Keratinocyte (primary cell): ENCODE measurements around the gene UGCG. TPM values are rescaled to one million over a fixed set of nuclear protein-coding genes. Genes with fewer than 3 reads are reported as not detected.

Experiments
- DNase-seq: peaks from one replicate; pipeline ENCODE4 v3.0.0-alpha.2; 2011; ENCODE audit warnings: low read depth, missing footprints, low spot score
- FAIRE-seq: peaks from 2 replicates; lab custom pipeline; 2011; peaks lifted over from hg19 to GRCh38; lab: Jason Lieb, UNC
- H2AFZ ChIP-seq: 2 replicates; pipeline ENCODE4 v1.6.0; 2012; ENCODE audit warnings: low read length, control low read depth, inconsistent platforms; ENCODE audit not compliant: control insufficient read depth
- H3K27ac ChIP-seq: 2 replicates; pipeline ENCODE4 v1.5.1; 2011; ENCODE audit warnings: low read length; ENCODE audit not compliant: control insufficient read depth, insufficient read depth
- H3K27me3 ChIP-seq: 3 replicates; pipeline ENCODE4 v1.6.0; 2011; ENCODE audit warnings: low read length; ENCODE audit not compliant: control insufficient read depth, insufficient read depth; ENCODE audit errors: extremely low read depth
- H3K36me3 ChIP-seq, 2 experiments: 2 replicates in 1 of 2; 3 replicates in 1 of 2; pipeline ENCODE4 v1.5.1; 2011; ENCODE audit warnings: low read length in 2 of 2, mild to moderate bottlenecking in 1 of 2; ENCODE audit not compliant: control insufficient read depth in 2 of 2, insufficient read depth in 2 of 2; ENCODE audit errors: extremely low read depth in 1 of 2
- H3K4me1 ChIP-seq: 3 replicates; pipeline ENCODE4 v1.5.1; 2011; ENCODE audit warnings: low read length; ENCODE audit not compliant: control insufficient read depth, insufficient read depth; ENCODE audit errors: extremely low read depth
- H3K4me2 ChIP-seq: 3 replicates; pipeline ENCODE4 v1.6.0; 2011; ENCODE audit warnings: low read depth, low read length; ENCODE audit not compliant: control insufficient read depth, insufficient read depth; ENCODE audit errors: extremely low read depth
- H3K4me3 ChIP-seq, 3 experiments: fragments of 200-600 bp in 1 of 3; sonication (generic) in 1 of 3; 2 replicates in 2 of 3; 3 replicates in 1 of 3; pipeline ENCODE4 v1.5.1; 2011 to 2016; ENCODE audit warnings: low read length in 3 of 3, mild to moderate bottlenecking in 3 of 3, control low read depth in 2 of 3, inconsistent platforms in 1 of 3, low read depth in 1 of 3, mixed read lengths in 1 of 3, mixed run types in 1 of 3, moderate library complexity in 1 of 3; ENCODE audit not compliant: control insufficient read depth in 2 of 3, insufficient read depth in 2 of 3; ENCODE audit errors: extremely low read depth in 1 of 3
- H3K79me2 ChIP-seq: 2 replicates; pipeline ENCODE4 v1.6.0; 2012; ENCODE audit warnings: low read length; ENCODE audit not compliant: control insufficient read depth, insufficient read depth
- H3K9ac ChIP-seq: 3 replicates; pipeline ENCODE4 v1.6.0; 2011; ENCODE audit warnings: low read length; ENCODE audit not compliant: control insufficient read depth, insufficient read depth; ENCODE audit errors: extremely low read depth
- H3K9me1 ChIP-seq: 3 replicates; pipeline ENCODE4 v1.6.0; 2011; ENCODE audit warnings: low read length; ENCODE audit not compliant: control insufficient read depth, insufficient read depth; ENCODE audit errors: extremely low read depth
- H3K9me3 ChIP-seq: 2 replicates; pipeline ENCODE4 v1.5.1; 2012; ENCODE audit warnings: low read depth, low read length; ENCODE audit not compliant: control insufficient read depth
- H4K20me1 ChIP-seq: 3 replicates; pipeline ENCODE4 v1.6.0; 2011; ENCODE audit warnings: low read length; ENCODE audit not compliant: control insufficient read depth, insufficient read depth; ENCODE audit errors: extremely low read depth
- CTCF ChIP-seq, 3 experiments: IDR thresholded peaks in 1 of 3; conservative IDR thresholded peaks in 1 of 3; optimal IDR thresholded peaks in 1 of 3; 2 replicates in 2 of 3; 3 replicates in 1 of 3; pipeline versions ENCODE3 to v1.5.1; 2011; ENCODE audit warnings: low read length in 3 of 3, mild to moderate bottlenecking in 3 of 3, moderate library complexity in 2 of 3, control low read depth in 1 of 3, inconsistent platforms in 1 of 3; ENCODE audit not compliant: insufficient read depth in 2 of 3; ENCODE audit errors: extremely low read depth in 1 of 3
- EZH2 ChIP-seq: IDR thresholded peaks from one replicate; pipeline ENCODE4 v1.6.1; 2012; ENCODE audit warnings: inconsistent platforms, mild to moderate bottlenecking, low read length, moderate library complexity
- dilution Hi-C: fragments of 300-500 bp; cut with MboI; formaldehyde crosslinking; loops from one replicate; pipeline ENCODE4 v1.7.0; 2020; ENCODE audit warnings: low sequenced_read_pairs; ENCODE audit not compliant: extremely low pct_ligation_motif_present
- polyA plus RNA-seq, 5 experiments: library from polyadenylated mRNA; depleted of rRNA in 3 of 5; stranded (reverse) in 3 of 5; stranded (forward) in 1 of 5; unstranded in 1 of 5; fragments of >200 nt; gene quantifications; 1 replicate in 1 of 5; 2 replicates in 3 of 5; 3 replicates in 1 of 5; pipeline versions ENCODE4 v1.2.1 to v1.2.3, GENCODE V29; 2011 to 2012; ENCODE audit warnings: missing spikeins in 2 of 5, low read depth in 1 of 5, low replicate concordance in 1 of 5

Gene UGCG
- polyA plus RNA-seq, 1 donor (not counting 4 experiments of a cell fraction or from before 2014, with no cell fraction given) = 49.8 TPM

- Histone ChIP-seq H3K9ac (no peak overlapping the region), H3K4me3 (no peak overlapping the region), H3K36me3 (no peaks in the 10 kb centered on the region), H3K9me3 (no peaks in the 10 kb centered on the region), H3K79me2 (no peaks in the 10 kb centered on the region), H2AFZ (no peak overlapping the region), H3K27ac (no peak overlapping the region), H3K4me1 (peaks cover 70% of the 10 kb centered on the region), H4K20me1 (no peaks in the 10 kb centered on the region), H3K9me1 (no peaks in the 10 kb centered on the region), H3K27me3 (no peaks in the 10 kb centered on the region), H3K4me2 (no peak overlapping the region)
- TF ChIP-seq EZH2 (no peak), CTCF (optimal IDR thresholded peaks at IDR 0.05 in 1 of 3, IDR thresholded peaks at IDR 0.05 in 1 of 3, conservative IDR thresholded peaks at IDR 0.05 in 1 of 3; ENCODE audit: extremely low read depth in 1 of 3, insufficient read depth in 2 of 3, low read length in 3 of 3) (no peak)
- dilution Hi-C loops = no loop called here
- DNase-seq (no peak), FAIRE-seq (no peak)
These were observed 65.4 kb downstream of the UGCG start for GRCh38 chr9:111962021-111962420.

GRCh38 chr9:111963995-111964394 lies 67.4 kb downstream of the UGCG start:
- H3K9ac ChIP-seq = no peak overlapping the region
- H3K4me2 ChIP-seq = no peak overlapping the region
- dilution Hi-C loops = no loop called here
- peak overlapping the region; percentile 28 for H2AFZ ChIP-seq
- no peaks in the 10 kb centered on the region for H3K9me1 ChIP-seq
- DNase-seq = no peak
- H3K27me3 ChIP-seq = no peaks in the 10 kb centered on the region
- H3K79me2 ChIP-seq = no peaks in the 10 kb centered on the region
- no peaks in the 10 kb centered on the region for H3K9me3 ChIP-seq
- H3K4me3 ChIP-seq = no peak overlapping the region
- TF ChIP-seq CTCF (optimal IDR thresholded peaks at IDR 0.05 in 1 of 3, IDR thresholded peaks at IDR 0.05 in 1 of 3, conservative IDR thresholded peaks at IDR 0.05 in 1 of 3; ENCODE audit: extremely low read depth in 1 of 3, insufficient read depth in 2 of 3, low read length in 3 of 3) (no peak), EZH2 (no peak)
- FAIRE-seq = no peak
- H3K27ac ChIP-seq = peak overlapping the region; percentile 93
- H3K36me3 ChIP-seq = no peaks in the 10 kb centered on the region
- no peaks in the 10 kb centered on the region for H4K20me1 ChIP-seq
- H3K4me1 ChIP-seq = peaks cover 55% of the 10 kb centered on the region
